ENCODE data around the gene CDC123.

GRCh38 chr10:12165036-12165435, 31.0 kb upstream of the CDC123 start:
- TF ChIP-seq CTCF (IDR thresholded peaks at IDR 0.05) (no peak), EP300 (IDR thresholded peaks at IDR 0.05) (no peak), POLR2A (IDR thresholded peaks at IDR 0.05) (no peak), POLR2AphosphoS5 (IDR thresholded peaks at IDR 0.05) (no peak)
